Measurements from ENCODE around the gene PHACTR1. TPM values are rescaled to one million over a fixed set of nuclear protein-coding genes. Genes with fewer than 3 reads are reported as not detected.

PHACTR1 gene
- total RNA-seq, 2 donors from 2014 or later = 2.8 to 6.3 TPM

DNA sequence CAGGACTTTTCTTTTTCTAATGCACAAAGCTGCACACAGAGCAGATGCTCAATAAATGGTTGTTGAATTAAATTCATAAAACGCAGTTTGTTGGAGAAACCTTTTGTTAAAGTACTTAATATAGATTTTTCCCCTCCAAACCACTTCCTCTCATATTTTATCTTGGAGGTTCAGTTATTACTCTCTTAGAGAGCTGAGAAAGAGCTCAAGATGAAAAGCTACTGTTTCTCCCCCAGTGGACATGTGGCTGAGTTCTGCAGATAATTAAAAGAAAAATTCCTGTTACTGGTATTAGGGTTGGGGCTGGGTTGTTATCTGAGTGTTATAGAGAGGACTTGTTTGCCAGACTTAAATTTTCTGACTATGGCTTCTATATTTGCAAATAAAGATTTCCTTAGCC is 317.7 kb downstream of the PHACTR1 start:
- no peak overlapping the region for H3K4me3 Mint-ChIP-seq
- H3K4me3 ChIP-seq (ENCODE audit: low read length) = no peak overlapping the region
- no peak overlapping the region for H3K27ac Mint-ChIP-seq
- no peak overlapping the region for H3K27ac ChIP-seq (ENCODE audit: low read depth, low read length)
- no peak overlapping the region for H3K9ac ChIP-seq (ENCODE audit: extremely low read depth, low read length, poor library complexity, severe bottlenecking)
- H3K36me3 ChIP-seq (ENCODE audit: control insufficient read depth, insufficient read depth, low read length) = no peaks in the 10 kb centered on the region
- no peaks in the 10 kb centered on the region for H3K4me1 ChIP-seq (ENCODE audit: control insufficient read depth, insufficient read depth, low read length)
- no peak for DNase-seq
- no CpG with 5 or more reads among the region's 1 CpG for WGBS, 2 experiments (ENCODE audit: insufficient coverage in 1 of 2, insufficient read length in 1 of 2)
- TF ChIP-seq, protein P1, sequence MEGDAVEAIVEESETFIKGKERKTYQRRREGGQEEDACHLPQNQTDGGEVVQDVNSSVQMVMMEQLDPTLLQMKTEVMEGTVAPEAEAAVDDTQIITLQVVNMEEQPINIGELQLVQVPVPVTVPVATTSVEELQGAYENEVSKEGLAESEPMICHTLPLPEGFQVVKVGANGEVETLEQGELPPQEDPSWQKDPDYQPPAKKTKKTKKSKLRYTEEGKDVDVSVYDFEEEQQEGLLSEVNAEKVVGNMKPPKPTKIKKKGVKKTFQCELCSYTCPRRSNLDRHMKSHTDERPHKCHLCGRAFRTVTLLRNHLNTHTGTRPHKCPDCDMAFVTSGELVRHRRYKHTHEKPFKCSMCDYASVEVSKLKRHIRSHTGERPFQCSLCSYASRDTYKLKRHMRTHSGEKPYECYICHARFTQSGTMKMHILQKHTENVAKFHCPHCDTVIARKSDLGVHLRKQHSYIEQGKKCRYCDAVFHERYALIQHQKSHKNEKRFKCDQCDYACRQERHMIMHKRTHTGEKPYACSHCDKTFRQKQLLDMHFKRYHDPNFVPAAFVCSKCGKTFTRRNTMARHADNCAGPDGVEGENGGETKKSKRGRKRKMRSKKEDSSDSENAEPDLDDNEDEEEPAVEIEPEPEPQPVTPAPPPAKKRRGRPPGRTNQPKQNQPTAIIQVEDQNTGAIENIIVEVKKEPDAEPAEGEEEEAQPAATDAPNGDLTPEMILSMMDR (conservative IDR thresholded peaks at IDR 0.05) = no peak
- H3K9me3 ChIP-seq (ENCODE audit: control insufficient read depth, low read length) = no peaks in the 10 kb centered on the region
- no peaks in the 10 kb centered on the region for H3K4me1 Mint-ChIP-seq
- no peaks in the 10 kb centered on the region for H3K36me3 Mint-ChIP-seq (ENCODE audit: low read depth)
- H3K27me3 ChIP-seq (ENCODE audit: control insufficient read depth, insufficient read depth, low read length, poor library complexity, severe bottlenecking) = no peaks in the 10 kb centered on the region
- no peaks in the 10 kb centered on the region for H3K27me3 Mint-ChIP-seq (ENCODE audit: insufficient read depth)
- H3K9me3 Mint-ChIP-seq = no peaks in the 10 kb centered on the region

DNA sequence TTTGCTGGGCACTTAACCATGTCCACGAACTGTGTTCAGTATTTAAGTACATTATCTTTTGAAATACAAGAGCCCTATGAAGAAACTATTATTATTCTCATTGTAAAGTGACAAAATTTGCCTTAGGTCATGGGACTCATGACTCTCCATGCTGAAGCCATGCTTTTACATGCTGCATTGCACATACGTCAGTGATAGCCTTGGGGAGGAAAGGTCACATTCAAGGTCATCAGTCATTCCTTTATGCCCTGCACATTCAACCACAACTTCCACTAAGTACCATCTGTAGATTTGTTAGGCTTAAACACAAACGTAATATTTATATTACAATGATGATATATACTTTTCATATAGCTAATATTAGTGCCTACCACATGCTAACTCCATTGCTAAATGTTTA is 319.0 kb downstream of the PHACTR1 start:
- Mint-ChIP-seq H3K4me1 (no peaks in the 10 kb centered on the region), H3K27me3 (ENCODE audit: insufficient read depth) (no peaks in the 10 kb centered on the region), H3K4me3 (no peak overlapping the region), H3K27ac (no peak overlapping the region), H3K36me3 (ENCODE audit: low read depth) (no peaks in the 10 kb centered on the region), H3K9me3 (no peaks in the 10 kb centered on the region)
- no peaks in the 10 kb centered on the region for H3K9me3 ChIP-seq (ENCODE audit: control insufficient read depth, low read length)
- H3K9ac ChIP-seq (ENCODE audit: extremely low read depth, low read length, poor library complexity, severe bottlenecking) = no peak overlapping the region
- H3K4me3 ChIP-seq (ENCODE audit: low read length) = no peak overlapping the region
- TF ChIP-seq, protein P1 (conservative IDR thresholded peaks at IDR 0.05) = no peak
- 73 to 87% methylated on average over 1 to 2 of the region's 3 CpGs for WGBS, 2 experiments (ENCODE audit: insufficient coverage in 1 of 2, insufficient read length in 1 of 2)
- H3K4me1 ChIP-seq (ENCODE audit: control insufficient read depth, insufficient read depth, low read length) = no peaks in the 10 kb centered on the region
- no peak for DNase-seq
- H3K27ac ChIP-seq (ENCODE audit: low read depth, low read length) = no peak overlapping the region
- no peaks in the 10 kb centered on the region for H3K27me3 ChIP-seq (ENCODE audit: control insufficient read depth, insufficient read depth, low read length, poor library complexity, severe bottlenecking)
- H3K36me3 ChIP-seq (ENCODE audit: control insufficient read depth, insufficient read depth, low read length) = no peaks in the 10 kb centered on the region

- H3K27ac ChIP-seq (ENCODE audit: low read depth, low read length) = no peak overlapping the region
- Mint-ChIP-seq H3K27ac (no peak overlapping the region), H3K9me3 (no peaks in the 10 kb centered on the region), H3K36me3 (ENCODE audit: low read depth) (no peaks in the 10 kb centered on the region), H3K27me3 (ENCODE audit: insufficient read depth) (no peaks in the 10 kb centered on the region), H3K4me1 (no peaks in the 10 kb centered on the region), H3K4me3 (no peak overlapping the region)
- no peak overlapping the region for H3K9ac ChIP-seq (ENCODE audit: extremely low read depth, low read length, poor library complexity, severe bottlenecking)
- no peaks in the 10 kb centered on the region for H3K9me3 ChIP-seq (ENCODE audit: control insufficient read depth, low read length)
- TF ChIP-seq, protein P1 (conservative IDR thresholded peaks at IDR 0.05) = no peak
- H3K4me1 ChIP-seq (ENCODE audit: control insufficient read depth, insufficient read depth, low read length) = no peaks in the 10 kb centered on the region
- no peak overlapping the region for H3K4me3 ChIP-seq (ENCODE audit: low read length)
- no peaks in the 10 kb centered on the region for H3K36me3 ChIP-seq (ENCODE audit: control insufficient read depth, insufficient read depth, low read length)
- H3K27me3 ChIP-seq (ENCODE audit: control insufficient read depth, insufficient read depth, low read length, poor library complexity, severe bottlenecking) = no peaks in the 10 kb centered on the region
- DNase-seq = no peak
Observed at GRCh38 chr6:13038315-13038714, 321.7 kb downstream of the PHACTR1 start.
